HK-2 (cell line): ENCODE results near the gene SCG2.

Experiments used
- DNase-seq: peaks from one replicate; pipeline ENCODE4 v3.0.0-alpha.2; 2018; ENCODE audit not compliant: unreplicated experiment

SCG2 gene

GRCh38 chr2:223570784-223571183, 31.4 kb downstream of the SCG2 start:
- DNase-seq: no peak

GRCh38 chr2:223566396-223566795, 35.8 kb downstream of the SCG2 start:
- DNase-seq: no peak

- DNase-seq: no peak
Measured at GRCh38 chr2:223563462-223563861, 38.7 kb downstream of the SCG2 start.

- no peak for DNase-seq
Measured at GRCh38 chr2:223562078-223562477, 40.1 kb downstream of the SCG2 start.

- no peak for DNase-seq
Measured at GRCh38 chr2:223560749-223561435, 41.3 kb downstream of the SCG2 start.

- DNase-seq: no peak
Measured at GRCh38 chr2:223558970-223559369, 43.2 kb downstream of the SCG2 start.

GRCh38 chr2:223554923-223555322, 47.2 kb downstream of the SCG2 start:
- DNase-seq: no peak

- DNase-seq: no peak
Measured at GRCh38 chr2:223549215-223549614, 52.9 kb downstream of the SCG2 start.

- no peak for DNase-seq
Measured at GRCh38 chr2:223548194-223548593, 54.0 kb downstream of the SCG2 start.
